Caco-2 (cell line): ENCODE data around the gene ORMDL2. TPM values are rescaled to one million over a fixed set of nuclear protein-coding genes. Genes with fewer than 3 reads are reported as not detected.

Source experiments
- BruUV-seq: library from RNA; stranded (reverse); fragments of 400-500 nt; replicated peaks from 2 replicates; lab custom pipeline; 2021; lab: Mats Ljungman, UMichigan
- CTCF ChIA-PET: fragments of 300-600 bp; sonication (Branson Sonifier 250); formaldehyde crosslinking; loops from one replicate; lab custom pipeline; 2022; ENCODE audit warnings: antibody characterized with exemption; lab: Charles Lee
- POLR2A ChIA-PET: fragments of 300-600 bp; sonication (Branson Sonifier 250); formaldehyde crosslinking; loops from one replicate; lab custom pipeline; 2022; ENCODE audit warnings: antibody characterized with exemption; lab: Charles Lee
- DNase-seq, 2 experiments: peaks; one replicate each; pipeline versions ENCODE4 v3.0.0 to v3.0.0-alpha.2; 2020 to 2022
- H3K27me3 ChIP-seq: replicated peaks from 2 replicates; pipeline ENCODE4 v1.6.0; 2011; ENCODE audit warnings: low read length; ENCODE audit not compliant: control insufficient read depth, insufficient read depth
- H3K36me3 ChIP-seq: 2 replicates; pipeline ENCODE4 v1.5.1; 2011; ENCODE audit warnings: low read length; ENCODE audit not compliant: control insufficient read depth, insufficient read depth
- H3K4me1 ChIP-seq: fragments of 250-450 bp; sonication (Bioruptor Pico); 2 replicates; pipeline ENCODE4 v1.5.1; 2020; ENCODE audit warnings: mild to moderate bottlenecking
- H3K4me3 ChIP-seq: 2 replicates; pipeline ENCODE4 v1.5.1; 2011; ENCODE audit warnings: low read depth, mild to moderate bottlenecking, control low read depth, low read length
- H3K9me3 ChIP-seq: fragments of 250-450 bp; sonication (Bioruptor Pico); 2 replicates; pipeline ENCODE4 v1.5.1; 2020; ENCODE audit warnings: mild to moderate bottlenecking, moderate library complexity
- H3K27ac Mint-ChIP-seq: one replicate; pipeline ENCODE4 v1.8.0; 2022; ENCODE audit warnings: mixed read lengths; ENCODE audit not compliant: unreplicated experiment
- H3K27me3 Mint-ChIP-seq: one replicate; pipeline ENCODE4 v1.8.0; 2022; ENCODE audit warnings: mixed read lengths; ENCODE audit not compliant: insufficient read depth, unreplicated experiment
- H3K36me3 Mint-ChIP-seq: one replicate; pipeline ENCODE4 v1.8.0; 2022; ENCODE audit warnings: mild to moderate bottlenecking, mixed read lengths; ENCODE audit not compliant: insufficient read depth, unreplicated experiment
- H3K4me1 Mint-ChIP-seq: one replicate; pipeline ENCODE4 v1.8.0; 2022; ENCODE audit warnings: low read depth, mixed read lengths; ENCODE audit not compliant: unreplicated experiment
- H3K4me3 Mint-ChIP-seq: one replicate; pipeline ENCODE4 v1.8.0; 2022; ENCODE audit warnings: mild to moderate bottlenecking, moderate library complexity, mixed read lengths; ENCODE audit not compliant: unreplicated experiment
- H3K9me3 Mint-ChIP-seq: one replicate; pipeline ENCODE4 v1.8.0; 2022; ENCODE audit warnings: mixed read lengths; ENCODE audit not compliant: unreplicated experiment
- intact Hi-C: fragments of 100-400 bp; cut with micrococcal nuclease; formaldehyde crosslinking; loops from one replicate; pipeline ENCODE4 v1.10.0; 2022; ENCODE audit not compliant: unreplicated experiment
- total RNA-seq: library from RNA; stranded (reverse); gene quantifications from 2 replicates; pipeline ENCODE4 v1.2.3, GENCODE V29; 2022
- TF ChIP-seq, protein P1 (sequence below), 2 experiments: fragments of 200-600 bp in 1 of 2; IDR thresholded peaks; 1 replicate in 1 of 2; 2 replicates in 1 of 2; pipeline versions ENCODE4 v1.5.1 to v1.8.0; 2011 to 2022; ENCODE audit warnings: antibody characterized with exemption in 1 of 2, control low read depth in 1 of 2, inconsistent platforms in 1 of 2, low read depth in 1 of 2, low read length in 1 of 2, mild to moderate bottlenecking in 1 of 2, moderate library complexity in 1 of 2; ENCODE audit not compliant: insufficient read depth in 1 of 2, severe bottlenecking in 1 of 2, unreplicated experiment in 1 of 2

The ORMDL2 gene
- total RNA-seq, 1 experiment from 2014 or later = 44.0 TPM

DNA sequence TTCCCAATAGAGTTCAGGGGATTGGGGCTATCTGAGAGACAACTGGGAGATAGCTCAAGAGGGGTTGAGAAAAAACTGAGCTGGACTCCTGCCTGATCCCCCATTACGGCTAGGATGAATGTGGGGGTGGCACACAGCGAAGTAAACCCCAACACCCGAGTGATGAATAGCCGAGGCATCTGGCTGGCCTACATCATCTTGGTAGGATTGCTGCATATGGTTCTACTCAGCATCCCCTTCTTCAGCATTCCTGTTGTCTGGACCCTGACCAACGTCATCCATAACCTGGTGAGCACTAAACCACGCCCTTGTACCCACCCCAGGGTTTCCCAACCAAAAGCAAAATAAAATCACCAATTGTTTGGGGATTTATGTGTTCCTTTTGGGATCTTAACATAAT is 1.0 kb downstream of the ORMDL2 start:
- no peak overlapping the region for H3K27ac Mint-ChIP-seq
- BruUV-seq = no TSS peak
- peaks cover 55% of the 10 kb centered on the region for H3K36me3 Mint-ChIP-seq
- H3K9me3 Mint-ChIP-seq = no peaks in the 10 kb centered on the region
- Histone ChIP-seq H3K27me3 (no peaks in the 10 kb centered on the region), H3K9me3 (no peaks in the 10 kb centered on the region), H3K4me1 (peaks cover 10% of the 10 kb centered on the region), H3K36me3 (peaks cover 2% of the 10 kb centered on the region), H3K4me3 (peak overlapping the region; percentile 67)
- H3K27me3 Mint-ChIP-seq = no peaks in the 10 kb centered on the region
- no peak for DNase-seq
- TF ChIP-seq, protein P1, sequence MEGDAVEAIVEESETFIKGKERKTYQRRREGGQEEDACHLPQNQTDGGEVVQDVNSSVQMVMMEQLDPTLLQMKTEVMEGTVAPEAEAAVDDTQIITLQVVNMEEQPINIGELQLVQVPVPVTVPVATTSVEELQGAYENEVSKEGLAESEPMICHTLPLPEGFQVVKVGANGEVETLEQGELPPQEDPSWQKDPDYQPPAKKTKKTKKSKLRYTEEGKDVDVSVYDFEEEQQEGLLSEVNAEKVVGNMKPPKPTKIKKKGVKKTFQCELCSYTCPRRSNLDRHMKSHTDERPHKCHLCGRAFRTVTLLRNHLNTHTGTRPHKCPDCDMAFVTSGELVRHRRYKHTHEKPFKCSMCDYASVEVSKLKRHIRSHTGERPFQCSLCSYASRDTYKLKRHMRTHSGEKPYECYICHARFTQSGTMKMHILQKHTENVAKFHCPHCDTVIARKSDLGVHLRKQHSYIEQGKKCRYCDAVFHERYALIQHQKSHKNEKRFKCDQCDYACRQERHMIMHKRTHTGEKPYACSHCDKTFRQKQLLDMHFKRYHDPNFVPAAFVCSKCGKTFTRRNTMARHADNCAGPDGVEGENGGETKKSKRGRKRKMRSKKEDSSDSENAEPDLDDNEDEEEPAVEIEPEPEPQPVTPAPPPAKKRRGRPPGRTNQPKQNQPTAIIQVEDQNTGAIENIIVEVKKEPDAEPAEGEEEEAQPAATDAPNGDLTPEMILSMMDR (IDR thresholded peaks at IDR 0.05; ENCODE audit: insufficient read depth in 1 of 2, low read depth in 1 of 2, low read length in 1 of 2, severe bottlenecking in 1 of 2, unreplicated experiment in 1 of 2) = no peak
- CTCF ChIA-PET = interaction anchor here (0.7 to 1.9 kb wide), 2 partner anchors 113 to 121 kb away, joined by 3 to 7 read pairs; no protein-coding TSS in a partner anchor
- peaks cover 22% of the 10 kb centered on the region for H3K4me1 Mint-ChIP-seq
- POLR2A ChIA-PET = no interaction called here
- H3K4me3 Mint-ChIP-seq = no peak overlapping the region
- intact Hi-C loops = no loop called here

DNA sequence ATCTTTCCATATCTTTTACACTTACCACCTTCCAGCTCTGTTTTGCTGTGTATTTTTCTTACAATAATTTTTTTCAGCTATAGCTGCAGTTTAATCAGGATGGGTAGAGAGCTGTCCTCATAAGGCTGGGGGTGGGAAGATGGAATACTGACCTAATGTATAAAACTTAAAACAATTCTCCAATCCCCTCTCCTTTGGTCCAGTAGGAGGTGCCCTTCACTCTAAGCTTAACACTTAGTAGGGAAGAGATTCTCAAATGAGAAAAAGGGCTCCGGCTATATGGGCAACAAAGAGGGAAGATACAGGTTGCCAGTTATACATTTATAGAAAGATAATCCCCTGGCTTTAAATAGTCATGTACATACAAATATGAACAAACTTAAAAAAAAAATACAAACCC is 2.8 kb downstream of the ORMDL2 start:
- POLR2A ChIA-PET = interaction anchor here (0.6 kb wide), 1 partner anchor 218 kb away, joined by 3 read pairs; no protein-coding TSS in a partner anchor
- H3K4me3 Mint-ChIP-seq = no peak overlapping the region
- TF ChIP-seq, protein P1 (IDR thresholded peaks at IDR 0.05; ENCODE audit: insufficient read depth in 1 of 2, low read depth in 1 of 2, low read length in 1 of 2, severe bottlenecking in 1 of 2, unreplicated experiment in 1 of 2) = peak in 1 of 2 experiments; percentile 23
- H3K27me3 Mint-ChIP-seq = no peaks in the 10 kb centered on the region
- Histone ChIP-seq H3K9me3 (no peaks in the 10 kb centered on the region), H3K4me1 (peaks cover 13% of the 10 kb centered on the region), H3K4me3 (no peak overlapping the region), H3K27me3 (no peaks in the 10 kb centered on the region), H3K36me3 (peaks cover 2% of the 10 kb centered on the region)
- intact Hi-C loops = loop anchor here (5.0 kb wide), 1 partner anchor 222 kb away; the partner anchor contains the start of gene RPS26
- no peaks in the 10 kb centered on the region for H3K9me3 Mint-ChIP-seq
- H3K4me1 Mint-ChIP-seq = peaks cover 17% of the 10 kb centered on the region
- DNase-seq = no peak
- BruUV-seq = no TSS peak
- CTCF ChIA-PET = interaction anchor here (1.2 to 1.6 kb wide), 3 partner anchors 9 to 153 kb away, joined by 3 to 8 read pairs (median 4); partner anchors contain the start of genes DNAJC14 and RAB5B
- H3K36me3 Mint-ChIP-seq = peaks cover 44% of the 10 kb centered on the region
- no peak overlapping the region for H3K27ac Mint-ChIP-seq

DNA sequence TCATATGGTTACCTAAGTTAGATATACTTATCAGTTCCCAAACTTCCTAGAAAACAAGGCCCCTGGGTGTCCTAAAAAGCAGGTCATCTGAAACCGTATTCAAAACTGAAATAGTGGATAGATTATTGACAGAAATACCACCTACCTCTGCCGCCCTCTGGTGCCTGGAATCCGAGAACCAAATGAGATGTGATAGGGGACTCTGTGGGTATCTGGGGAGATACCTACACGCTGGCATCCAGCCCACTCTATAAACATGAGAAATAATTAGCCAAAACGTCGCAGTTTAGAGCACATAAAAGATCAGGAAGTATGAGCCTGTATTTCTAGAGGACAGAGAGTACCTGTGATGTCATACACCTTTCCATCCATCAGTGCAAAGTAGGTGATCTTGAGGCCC is 4.4 kb downstream of the ORMDL2 start:
- intact Hi-C loops = loop anchor here (1.0 to 5.0 kb wide), 2 partner anchors 84 to 220 kb away; partner anchors contain the start of gene RPS26
- Histone ChIP-seq H3K36me3 (peaks cover 2% of the 10 kb centered on the region), H3K4me1 (peaks cover 7% of the 10 kb centered on the region), H3K4me3 (no peak overlapping the region), H3K9me3 (no peaks in the 10 kb centered on the region), H3K27me3 (no peaks in the 10 kb centered on the region)
- ChIA-PET CTCF (interaction anchor here (1.5 kb wide), 1 partner anchor 110 kb away, joined by 3 read pairs; no protein-coding TSS in a partner anchor), POLR2A (no interaction called here)
- TF ChIP-seq, protein P1 (IDR thresholded peaks at IDR 0.05; ENCODE audit: insufficient read depth in 1 of 2, low read depth in 1 of 2, low read length in 1 of 2, severe bottlenecking in 1 of 2, unreplicated experiment in 1 of 2) = peak; percentile 33 to 69
- Mint-ChIP-seq H3K9me3 (no peaks in the 10 kb centered on the region), H3K27ac (peak overlapping the region; percentile 36), H3K36me3 (peaks cover 49% of the 10 kb centered on the region), H3K4me3 (no peak overlapping the region), H3K27me3 (no peaks in the 10 kb centered on the region), H3K4me1 (peaks cover 21% of the 10 kb centered on the region)
- peak in 1 of 2 experiments; percentile 55 for DNase-seq
- no TSS peak for BruUV-seq
